HepG2 (cell line): ENCODE data around the gene ANKZF1. TPM values are rescaled to one million over a fixed set of nuclear protein-coding genes. Genes with fewer than 3 reads are reported as not detected.

ENCODE experiments used
- CENPT ChIP-seq: sonication (generic); formaldehyde crosslinking; IDR thresholded peaks from 2 replicates; pipeline ENCODE4 v1.8.0; 2022; ENCODE audit warnings: low read depth, mild to moderate bottlenecking, moderate library complexity, missing genetic modification reagents
- CERS6 ChIP-seq: sonication (generic); formaldehyde crosslinking; IDR thresholded peaks from 2 replicates; pipeline ENCODE4 v1.5.0; 2020; ENCODE audit warnings: missing genetic modification reagents
- FUBP1 ChIP-seq: sonication (generic); formaldehyde crosslinking; IDR thresholded peaks from 2 replicates; pipeline ENCODE4 v1.5.1; 2020; ENCODE audit warnings: missing genetic modification reagents, mild to moderate bottlenecking, borderline replicate concordance
- JUNB ChIP-seq: sonication (generic); formaldehyde crosslinking; IDR thresholded peaks from 2 replicates; pipeline ENCODE4 v1.8.0; 2022; ENCODE audit warnings: missing genetic modification reagents, mild to moderate bottlenecking, borderline replicate concordance
- NFIB ChIP-seq: sonication (generic); formaldehyde crosslinking; IDR thresholded peaks from 2 replicates; pipeline ENCODE4 v1.9.0; 2021; ENCODE audit warnings: missing genetic modification reagents, mild to moderate bottlenecking, borderline replicate concordance
- NR2F6 ChIP-seq, 2 experiments: IDR thresholded peaks; 2 replicates each; pipeline ENCODE4 v1.6.1; 2016; ENCODE audit warnings: antibody characterized with exemption in 1 of 2, mild to moderate bottlenecking in 1 of 2
- PTBP1 ChIP-seq: fragments of 200-400 bp; formaldehyde crosslinking; IDR thresholded peaks from 2 replicates; pipeline ENCODE4 v1.6.1; 2018; ENCODE audit warnings: low read length, low read depth; ENCODE audit not compliant: poor library complexity, severe bottlenecking
- SAP130 ChIP-seq: IDR thresholded peaks from 2 replicates; pipeline ENCODE4 v1.6.1; 2016; ENCODE audit warnings: low read depth
- SOX13 ChIP-seq, 3 experiments: fragments of 450-650 bp in 1 of 3; sonication (generic) in 1 of 3; formaldehyde crosslinking in 1 of 3; IDR thresholded peaks in 2 of 3; conservative IDR thresholded peaks in 1 of 3; 2 replicates each; pipeline versions ENCODE4 v1.5.0 to v1.6.1; 2016 to 2020; ENCODE audit warnings: antibody characterized with exemption in 1 of 3, mild to moderate bottlenecking in 1 of 3, missing compliant biosample characterization in 1 of 3, missing genetic modification reagents in 1 of 3, moderate library complexity in 1 of 3
- SP4 ChIP-seq: sonication (generic); formaldehyde crosslinking; IDR thresholded peaks from 2 replicates; pipeline ENCODE4 v1.8.1; 2023; ENCODE audit warnings: mild to moderate bottlenecking, missing genetic modification reagents
- ZNF431 ChIP-seq: sonication (generic); formaldehyde crosslinking; IDR thresholded peaks from 2 replicates; pipeline ENCODE4 v1.9.0; 2022; ENCODE audit warnings: missing genetic modification reagents, low read depth, mild to moderate bottlenecking, borderline replicate concordance
- ZNF547 ChIP-seq: sonication (generic); formaldehyde crosslinking; IDR thresholded peaks from 2 replicates; pipeline ENCODE4 v1.5.1; 2020; ENCODE audit warnings: mild to moderate bottlenecking, missing genetic modification reagents
- polyA plus RNA-seq, 8 experiments: library from polyadenylated mRNA; depleted of rRNA in 3 of 8; stranded (reverse) in 7 of 8; unstranded in 1 of 8; fragments of >200 nt; fragmentation: Illumina TruSeq in 4 of 8; extraction: Trizol in 4 of 8; gene quantifications; 2 replicates each; pipeline versions ENCODE4 v1.2.1 to v1.2.3, GENCODE V29; 2011 to 2016; ENCODE audit warnings: low read depth in 4 of 8, missing spikeins in 1 of 8, mixed read lengths in 1 of 8; ENCODE audit not compliant: insufficient read depth in 1 of 8
- total RNA-seq, 5 experiments: library from RNA; depleted of rRNA; stranded (reverse); fragments of >200 nt; fragmentation: Illumina TruSeq; extraction: Trizol; gene quantifications; 2 replicates each; pipeline ENCODE4 v1.2.3, GENCODE V29; 2016; ENCODE audit warnings: low read depth in 1 of 5
- TF ChIP-seq, protein P1 (sequence below): sonication (generic); formaldehyde crosslinking; IDR thresholded peaks from 2 replicates; pipeline ENCODE4 v1.4.0; 2020; ENCODE audit warnings: missing genetic modification reagents
- TF ChIP-seq, protein P2 (sequence below): sonication (generic); formaldehyde crosslinking; IDR thresholded peaks from 2 replicates; pipeline ENCODE4 v1.8.1; 2023; ENCODE audit warnings: mild to moderate bottlenecking, moderate library complexity, missing genetic modification reagents
- TF ChIP-seq, protein P3 (sequence below), 2 experiments: sonication (generic) in 1 of 2; formaldehyde crosslinking in 1 of 2; IDR thresholded peaks; 2 replicates each; pipeline versions ENCODE4 v1.4.0 to v1.6.1; 2018 to 2020; ENCODE audit warnings: missing genetic modification reagents in 2 of 2, borderline replicate concordance in 1 of 2, low read depth in 1 of 2, mild to moderate bottlenecking in 1 of 2, missing biosample characterization in 1 of 2

Gene ANKZF1
- total and polyA plus RNA-seq, 2 of the 13 experiments (the other 11 are each of a cell fraction or from before 2014, with no cell fraction given), result 25.3 to 128 TPM

DNA sequence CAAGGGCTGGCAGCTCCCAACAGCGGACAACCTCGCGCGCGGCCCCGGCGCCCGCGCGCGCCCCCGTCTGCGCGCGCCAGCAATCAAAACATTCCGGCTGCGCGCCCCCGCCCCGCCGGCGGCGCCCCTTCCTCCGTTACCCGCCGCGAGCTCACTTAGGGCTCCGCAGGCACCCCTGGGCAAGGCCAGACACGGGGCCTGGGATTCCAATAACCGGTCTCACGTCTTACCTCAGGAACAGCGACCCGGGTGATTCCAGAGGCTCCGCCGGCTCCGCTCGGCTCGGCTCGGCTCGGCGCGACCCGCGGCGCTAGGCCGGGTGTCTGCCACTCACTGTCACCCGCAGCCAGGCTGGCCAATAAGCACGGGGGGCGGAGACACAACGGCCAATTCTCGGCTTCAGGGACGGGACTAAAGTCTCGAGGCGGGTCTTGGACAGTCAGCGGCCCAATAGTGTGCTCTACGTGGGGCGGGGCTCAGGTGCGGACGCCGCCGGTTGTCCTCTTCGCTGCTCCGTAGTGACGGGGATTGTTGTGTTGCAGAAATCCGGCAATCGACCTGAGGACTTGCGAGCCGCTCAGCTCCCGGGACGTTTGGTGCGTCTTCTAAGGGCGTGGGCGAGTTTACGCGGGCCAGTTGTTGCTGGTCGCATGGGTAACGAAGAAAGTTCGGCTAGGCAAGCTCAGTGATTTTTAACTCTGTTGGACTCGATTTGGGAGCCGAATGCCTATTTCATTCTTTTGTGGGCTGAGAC is at the start of gene ANKZF1, which contains the start of gene ATG9A (continued):
- TF ChIP-seq CERS6 (CRISPR knock-in tag), result no peak
- peak; percentile 25; the same call in 1 of the 2 replicates for TF ChIP-seq NR2F6 (IDR thresholded peaks at IDR 0.05)
- peak; percentile 38; the same call in 1 of the 2 replicates for TF ChIP-seq NR2F6 (CRISPR knock-in tag; IDR thresholded peaks at IDR 0.05)
- no peak for TF ChIP-seq CENPT (CRISPR knock-in tag)
- TF ChIP-seq SAP130 (CRISPR knock-in tag), result peak; percentile 94
- TF ChIP-seq, protein P1, sequence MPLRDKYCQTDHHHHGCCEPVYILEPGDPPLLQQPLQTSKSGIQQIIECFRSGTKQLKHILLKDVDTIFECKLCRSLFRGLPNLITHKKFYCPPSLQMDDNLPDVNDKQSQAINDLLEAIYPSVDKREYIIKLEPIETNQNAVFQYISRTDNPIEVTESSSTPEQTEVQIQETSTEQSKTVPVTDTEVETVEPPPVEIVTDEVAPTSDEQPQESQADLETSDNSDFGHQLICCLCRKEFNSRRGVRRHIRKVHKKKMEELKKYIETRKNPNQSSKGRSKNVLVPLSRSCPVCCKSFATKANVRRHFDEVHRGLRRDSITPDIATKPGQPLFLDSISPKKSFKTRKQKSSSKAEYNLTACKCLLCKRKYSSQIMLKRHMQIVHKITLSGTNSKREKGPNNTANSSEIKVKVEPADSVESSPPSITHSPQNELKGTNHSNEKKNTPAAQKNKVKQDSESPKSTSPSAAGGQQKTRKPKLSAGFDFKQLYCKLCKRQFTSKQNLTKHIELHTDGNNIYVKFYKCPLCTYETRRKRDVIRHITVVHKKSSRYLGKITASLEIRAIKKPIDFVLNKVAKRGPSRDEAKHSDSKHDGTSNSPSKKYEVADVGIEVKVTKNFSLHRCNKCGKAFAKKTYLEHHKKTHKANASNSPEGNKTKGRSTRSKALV (CRISPR knock-in tag), result no peak; the same call in 1 of the 2 replicates
- peak; percentile 100 for TF ChIP-seq SP4 (CRISPR knock-in tag)
- no peak for TF ChIP-seq ZNF431 (CRISPR knock-in tag)
- TF ChIP-seq PTBP1, result peak; percentile 52
- no peak for TF ChIP-seq FUBP1 (CRISPR knock-in tag)
- no peak for TF ChIP-seq NFIB (CRISPR knock-in tag)
- TF ChIP-seq, protein P2, sequence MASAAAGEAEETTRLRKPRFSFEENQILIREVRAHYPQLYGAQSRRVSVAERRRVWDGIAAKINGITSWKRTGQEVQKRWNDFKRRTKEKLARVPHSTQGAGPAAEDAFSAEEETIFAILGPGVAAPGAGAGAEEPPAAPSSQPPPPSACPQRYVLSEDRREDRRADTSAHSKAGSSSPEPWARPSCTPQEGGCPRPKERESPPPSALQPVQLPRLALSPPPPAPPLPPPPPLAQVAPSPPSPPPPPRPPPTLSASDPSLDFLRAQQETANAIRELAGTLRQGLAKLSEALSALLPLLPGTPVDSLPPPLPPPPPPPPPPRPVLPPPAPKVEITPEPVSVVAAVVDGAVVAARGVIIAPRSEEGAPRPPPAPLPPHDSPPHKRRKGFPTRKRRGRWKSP (CRISPR knock-in tag), result peak; percentile 80
- TF ChIP-seq SOX13 (IDR thresholded peaks at IDR 0.05), result no peak
- TF ChIP-seq SOX13 (CRISPR knock-in tag; conservative IDR thresholded peaks at IDR 0.05 in 1 of 2, IDR thresholded peaks at IDR 0.05 in 1 of 2), result peak in 1 of 2 experiments; percentile 26; a peak in 1 of 4 replicates
- TF ChIP-seq JUNB (CRISPR knock-in tag), result no peak
- TF ChIP-seq, protein P3, sequence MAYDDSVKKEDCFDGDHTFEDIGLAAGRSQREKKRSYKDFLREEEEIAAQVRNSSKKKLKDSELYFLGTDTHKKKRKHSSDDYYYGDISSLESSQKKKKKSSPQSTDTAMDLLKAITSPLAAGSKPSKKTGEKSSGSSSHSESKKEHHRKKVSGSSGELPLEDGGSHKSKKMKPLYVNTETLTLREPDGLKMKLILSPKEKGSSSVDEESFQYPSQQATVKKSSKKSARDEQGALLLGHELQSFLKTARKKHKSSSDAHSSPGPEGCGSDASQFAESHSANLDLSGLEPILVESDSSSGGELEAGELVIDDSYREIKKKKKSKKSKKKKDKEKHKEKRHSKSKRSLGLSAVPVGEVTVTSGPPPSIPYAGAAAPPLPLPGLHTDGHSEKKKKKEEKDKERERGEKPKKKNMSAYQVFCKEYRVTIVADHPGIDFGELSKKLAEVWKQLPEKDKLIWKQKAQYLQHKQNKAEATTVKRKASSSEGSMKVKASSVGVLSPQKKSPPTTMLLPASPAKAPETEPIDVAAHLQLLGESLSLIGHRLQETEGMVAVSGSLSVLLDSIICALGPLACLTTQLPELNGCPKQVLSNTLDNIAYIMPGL (CRISPR knock-in tag; IDR thresholded peaks at IDR 0.05; ENCODE audit: borderline replicate concordance in 1 of 2, low read depth in 1 of 2), result peak; percentile 75; a peak in 3 of 4 replicates
- peak; percentile 91 for TF ChIP-seq ZNF547 (CRISPR knock-in tag)
